AG09309 (cell line): Measurements from ENCODE around the gene PPIA.
"Not testable (repeated sequence)": the region's sequence is repeated elsewhere in the genome, so short reads cannot be mapped to it uniquely, and the experiment has no call there.

ENCODE experiments used
- DNase-seq: peaks from one replicate; pipeline ENCODE4 v3.0.0-alpha.2; 2010; ENCODE audit warnings: low read depth
- H3K4me3 ChIP-seq: 2 replicates; pipeline ENCODE4 v1.5.1; 2011; ENCODE audit warnings: mild to moderate bottlenecking, low read depth, low read length, moderate library complexity; ENCODE audit not compliant: control insufficient read depth
- TF ChIP-seq, protein P1 (sequence below): IDR thresholded peaks from 2 replicates; pipeline ENCODE4 v1.5.1; 2011; ENCODE audit warnings: mild to moderate bottlenecking, low read depth, low read length, inconsistent platforms; ENCODE audit not compliant: insufficient read depth, control insufficient read depth; ENCODE audit errors: missing control alignments

PPIA gene

DNA sequence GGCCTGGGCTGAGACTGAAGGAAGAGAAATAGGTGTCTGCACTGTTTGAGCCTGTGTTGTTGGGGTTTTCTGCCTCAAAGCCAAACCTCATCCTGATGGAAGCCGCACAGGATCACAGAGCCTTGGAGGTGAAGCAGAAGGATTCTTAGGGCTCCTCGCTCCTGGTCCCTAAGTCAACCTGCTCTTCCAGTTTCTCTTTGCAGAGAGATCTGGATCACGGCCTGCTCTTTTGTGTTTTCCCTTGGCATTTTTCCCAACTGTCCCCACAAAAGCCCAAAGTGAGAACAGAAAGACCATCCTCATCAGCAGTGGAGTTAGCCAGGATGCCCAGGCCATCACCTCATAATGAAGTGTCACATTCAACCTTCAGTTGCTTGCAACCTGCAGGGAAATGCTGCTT lies 20.3 kb upstream of the PPIA start:
- no peak for DNase-seq
- TF ChIP-seq, protein P1, sequence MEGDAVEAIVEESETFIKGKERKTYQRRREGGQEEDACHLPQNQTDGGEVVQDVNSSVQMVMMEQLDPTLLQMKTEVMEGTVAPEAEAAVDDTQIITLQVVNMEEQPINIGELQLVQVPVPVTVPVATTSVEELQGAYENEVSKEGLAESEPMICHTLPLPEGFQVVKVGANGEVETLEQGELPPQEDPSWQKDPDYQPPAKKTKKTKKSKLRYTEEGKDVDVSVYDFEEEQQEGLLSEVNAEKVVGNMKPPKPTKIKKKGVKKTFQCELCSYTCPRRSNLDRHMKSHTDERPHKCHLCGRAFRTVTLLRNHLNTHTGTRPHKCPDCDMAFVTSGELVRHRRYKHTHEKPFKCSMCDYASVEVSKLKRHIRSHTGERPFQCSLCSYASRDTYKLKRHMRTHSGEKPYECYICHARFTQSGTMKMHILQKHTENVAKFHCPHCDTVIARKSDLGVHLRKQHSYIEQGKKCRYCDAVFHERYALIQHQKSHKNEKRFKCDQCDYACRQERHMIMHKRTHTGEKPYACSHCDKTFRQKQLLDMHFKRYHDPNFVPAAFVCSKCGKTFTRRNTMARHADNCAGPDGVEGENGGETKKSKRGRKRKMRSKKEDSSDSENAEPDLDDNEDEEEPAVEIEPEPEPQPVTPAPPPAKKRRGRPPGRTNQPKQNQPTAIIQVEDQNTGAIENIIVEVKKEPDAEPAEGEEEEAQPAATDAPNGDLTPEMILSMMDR = no peak
- no peak overlapping the region for H3K4me3 ChIP-seq

DNA sequence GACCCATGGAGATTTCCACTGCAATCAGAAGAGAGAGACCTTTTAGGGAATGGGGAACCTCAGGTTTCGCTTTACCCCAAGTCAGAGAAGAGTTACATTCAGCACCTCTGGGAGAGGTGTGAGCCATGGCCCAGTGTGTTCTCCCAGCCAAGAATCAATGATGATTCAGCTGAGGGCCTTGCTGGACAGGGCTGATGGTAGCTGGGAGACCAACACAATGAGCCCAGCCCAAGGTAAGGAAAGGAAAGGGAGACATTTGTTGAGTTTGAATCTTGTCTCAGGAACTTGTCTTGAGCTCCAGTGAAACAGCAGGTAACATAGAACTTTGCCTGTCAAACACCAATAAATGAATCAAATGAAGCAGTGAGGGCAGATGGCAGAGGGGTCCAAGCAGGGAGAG lies 14.0 kb upstream of the PPIA start:
- H3K4me3 ChIP-seq = no peak overlapping the region
- DNase-seq = no peak
- TF ChIP-seq, protein P1 = no peak

DNA sequence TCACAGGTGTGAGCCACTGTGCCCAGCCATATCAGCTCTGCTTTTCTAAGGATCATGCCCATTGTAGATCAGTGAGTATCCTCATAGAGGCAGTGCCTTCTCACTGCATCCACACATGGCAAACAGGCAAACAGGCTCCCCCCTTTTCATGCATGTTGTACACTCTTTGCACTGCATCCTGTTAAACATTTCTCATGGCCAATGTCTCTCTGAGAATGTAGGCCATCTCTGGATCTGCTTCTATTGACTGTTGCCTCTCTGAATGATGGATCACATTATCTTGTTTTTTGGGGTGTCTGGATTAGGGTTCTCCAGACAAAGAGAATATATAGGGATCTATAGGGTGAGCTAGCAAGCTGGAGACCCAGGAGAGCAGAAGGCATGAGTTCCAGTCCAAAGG lies 13.1 kb upstream of the PPIA start:
- TF ChIP-seq, protein P1 = no peak
- H3K4me3 ChIP-seq = no peak overlapping the region
- DNase-seq = no peak

DNA sequence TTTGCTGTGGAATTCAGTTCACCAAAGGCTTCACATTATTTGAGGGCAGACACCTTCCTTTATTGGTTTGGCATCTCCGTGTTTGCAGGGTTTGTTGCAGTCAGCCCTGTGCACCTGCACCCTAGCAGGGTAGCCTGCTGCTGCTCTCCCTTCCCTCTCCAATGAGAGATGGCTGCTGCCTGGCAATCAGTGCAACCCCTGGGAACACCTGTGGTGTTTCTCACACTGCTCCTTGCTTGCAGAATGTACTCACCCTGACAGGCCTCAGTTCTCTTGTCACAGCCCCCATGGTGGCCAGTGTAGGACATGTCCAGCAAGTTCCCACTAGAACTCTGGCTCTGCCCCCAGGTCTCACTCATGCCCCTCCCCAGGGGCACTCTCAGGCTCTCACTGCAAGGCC lies 12.1 kb upstream of the PPIA start:
- no peak for DNase-seq
- TF ChIP-seq, protein P1 = no peak
- no peak overlapping the region for H3K4me3 ChIP-seq

GRCh38 chr7:44785218-44785617 lies 11.3 kb upstream of the PPIA start:
- not testable (repeated sequence) for H3K4me3 ChIP-seq, DNase-seq

DNA sequence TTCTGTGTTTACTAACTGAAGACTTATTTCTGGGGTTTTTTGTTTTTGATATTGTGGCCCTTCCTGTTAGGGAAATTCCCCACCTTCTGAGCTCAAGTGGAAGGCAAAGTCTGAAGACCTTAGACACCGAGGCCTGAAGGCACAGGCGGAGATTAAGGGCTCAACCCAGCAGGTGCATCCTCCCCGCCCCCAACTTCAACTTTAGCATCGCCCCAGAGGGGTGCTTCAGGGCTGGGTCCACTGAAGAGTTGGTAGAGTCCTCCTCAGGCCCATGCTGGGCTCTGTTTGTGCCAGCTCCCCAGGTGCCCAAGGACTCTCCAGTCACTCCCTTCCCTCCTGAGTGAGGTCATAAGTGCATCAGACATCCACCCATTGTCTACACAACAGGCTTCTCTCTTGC lies 9.4 kb upstream of the PPIA start:
- no peak for DNase-seq
- TF ChIP-seq, protein P1 = no peak
- no peak overlapping the region for H3K4me3 ChIP-seq

DNA sequence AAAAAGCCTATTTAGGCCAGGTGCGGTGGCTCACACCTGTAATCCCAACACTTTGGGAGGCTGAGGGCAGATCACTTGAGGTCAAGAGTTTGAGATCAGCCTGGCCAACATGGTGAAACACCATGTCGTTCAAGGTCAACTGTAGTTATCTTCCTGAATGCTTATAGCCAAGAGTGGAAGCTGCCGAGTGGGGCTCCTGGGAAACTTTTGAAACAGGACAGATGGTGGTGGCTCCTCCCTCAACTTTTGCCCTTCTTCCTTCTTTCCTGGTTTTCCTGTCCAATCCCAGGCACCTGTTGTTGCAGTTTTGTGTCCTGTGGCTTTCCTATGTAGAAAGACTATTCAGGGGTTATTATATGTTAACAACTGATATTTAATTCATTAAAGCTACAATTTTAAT lies 8.7 kb upstream of the PPIA start:
- no peak for DNase-seq
- TF ChIP-seq, protein P1 = no peak

GRCh38 chr7:44789990-44790389 lies 6.5 kb upstream of the PPIA start:
- no peak overlapping the region for H3K4me3 ChIP-seq
- TF ChIP-seq, protein P1 = no peak
- no peak for DNase-seq

More for the DNA sequence above, 8.7 kb upstream of the PPIA start:
- no peak overlapping the region for H3K4me3 ChIP-seq
